HEK293 (cell line): ENCODE measurements around the gene JMJD6.

Source experiments
- CTCF ChIA-PET: fragments of 350-600 bp; formaldehyde crosslinking; extraction: SDS; loops from one replicate; lab custom pipeline; 2021; ENCODE audit warnings: antibody characterized with exemption; lab: Yijun Ruan, JAX
- POLR2A ChIA-PET: fragments of 300-600 bp; formaldehyde crosslinking; extraction: SDS; loops from one replicate; lab custom pipeline; 2020; ENCODE audit warnings: antibody characterized with exemption, inconsistent platforms; lab: Yijun Ruan, JAX
- H3K27ac ChIP-seq: fragments of 200-500 bp; sonication (Bioruptor generic); 2 replicates; pipeline ENCODE4 v1.5.1; 2014; ENCODE audit warnings: low read depth, low read length, control low read depth, inconsistent platforms; ENCODE audit errors: extremely low read depth
- H3K36me3 ChIP-seq, 2 experiments: fragments of 200-500 bp in 1 of 2; sonication (Bioruptor generic) in 1 of 2; 1 replicate in 1 of 2; 2 replicates in 1 of 2; pipeline ENCODE4 v1.5.1; 2014 to 2017; ENCODE audit warnings: inconsistent platforms in 2 of 2, low read length in 2 of 2; ENCODE audit not compliant: control insufficient read depth in 2 of 2, insufficient read depth in 1 of 2
- H3K4me1 ChIP-seq: fragments of 200-500 bp; sonication (Bioruptor generic); 2 replicates; pipeline ENCODE4 v1.5.1; 2014; ENCODE audit warnings: mild to moderate bottlenecking, low read length, inconsistent platforms; ENCODE audit not compliant: control insufficient read depth, insufficient read depth
- H3K4me3 ChIP-seq: 2 replicates; pipeline ENCODE4 v1.5.1; 2011; ENCODE audit warnings: low read depth, mild to moderate bottlenecking, control low read depth, low read length, moderate library complexity
- H3K9me3 ChIP-seq: fragments of 200-500 bp; sonication (Bioruptor generic); 2 replicates; pipeline ENCODE4 v1.5.1; 2014; ENCODE audit warnings: low read depth, low read length, inconsistent platforms; ENCODE audit not compliant: control insufficient read depth, insufficient read depth
- CTCF ChIP-seq: fragments of 450-650 bp; formaldehyde crosslinking; IDR thresholded peaks from 2 replicates; pipeline ENCODE4 v1.5.1; 2016; ENCODE audit warnings: missing biosample characterization, missing genetic modification characterization
- PRDM6 ChIP-seq: fragments of 450-650 bp; formaldehyde crosslinking; IDR thresholded peaks from 2 replicates; pipeline ENCODE4 v1.5.1; 2017; ENCODE audit warnings: missing biosample characterization, missing genetic modification characterization
- ZFP3 ChIP-seq: fragments of 450-650 bp; formaldehyde crosslinking; IDR thresholded peaks from 2 replicates; pipeline ENCODE4 v1.5.1; 2016; ENCODE audit warnings: low read depth, missing biosample characterization, missing genetic modification characterization
- ZIC2 ChIP-seq: fragments of 450-650 bp; formaldehyde crosslinking; IDR thresholded peaks from 2 replicates; pipeline ENCODE4 v1.5.1; 2016; ENCODE audit warnings: missing biosample characterization, missing genetic modification characterization
- ZNF280D ChIP-seq: fragments of 450-650 bp; formaldehyde crosslinking; IDR thresholded peaks from 2 replicates; pipeline ENCODE4 v1.5.1; 2016; ENCODE audit warnings: missing biosample characterization, missing genetic modification characterization
- ZNF501 ChIP-seq: fragments of 450-650 bp; formaldehyde crosslinking; IDR thresholded peaks from 2 replicates; pipeline ENCODE4 v1.5.1; 2016; ENCODE audit warnings: missing biosample characterization, missing genetic modification characterization
- ZNF513 ChIP-seq: fragments of 450-650 bp; IDR thresholded peaks from 2 replicates; pipeline ENCODE4 v1.5.1; 2018; ENCODE audit warnings: missing biosample characterization, missing genetic modification characterization
- ZNF530 ChIP-seq: fragments of 450-650 bp; formaldehyde crosslinking; IDR thresholded peaks from 2 replicates; pipeline ENCODE4 v1.5.1; 2016; ENCODE audit warnings: low read depth, missing biosample characterization, missing genetic modification characterization

JMJD6 gene

GRCh38 chr17:76683011-76683755 lies 43.2 kb downstream of the JMJD6 start:
- Histone ChIP-seq H3K4me3 (no peak overlapping the region), H3K4me1 (peaks cover 1% of the 10 kb centered on the region), H3K27ac (0 out of 2 replicates have a peak overlapping the region, but pooled peaks have one; percentile 33), H3K36me3 (peaks cover 0 to 53% of the 10 kb centered on the region in 2 experiments; a peak in 1 of 3 replicates), H3K9me3 (no peaks in the 10 kb centered on the region)
- TF ChIP-seq CTCF (tag by site-specific recombination) (0 out of 2 replicates have a peak, but pooled peaks have one; percentile 47), ZNF280D (no peak)
- CTCF ChIA-PET: interaction anchor here (0.6 to 14.2 kb wide), 7 partner anchors 14 to 1531 kb away, joined by 3 to 175 read pairs (median 13); partner anchors contain the start of genes BIRC5 and MXRA7
- POLR2A ChIA-PET: interaction anchor here (0.6 to 0.9 kb wide), 3 partner anchors 12 to 550 kb away, joined by 3 to 7 read pairs (median 4); no protein-coding TSS in a partner anchor

GRCh38 chr17:76682296-76682695 lies 44.1 kb downstream of the JMJD6 start:
- TF ChIP-seq ZNF530 (tag by site-specific recombination) (no peak), ZFP3 (no peak), ZIC2 (tag by site-specific recombination) (peak; percentile 68), ZNF513 (no peak), ZNF501 (tag by site-specific recombination) (no peak), PRDM6 (tag by site-specific recombination) (no peak)
- Histone ChIP-seq H3K4me1 (no peaks in the 10 kb centered on the region), H3K9me3 (no peaks in the 10 kb centered on the region), H3K36me3 (peaks cover 0 to 50% of the 10 kb centered on the region in 2 experiments; a peak in 1 of 3 replicates), H3K27ac (no peak overlapping the region), H3K4me3 (no peak overlapping the region)
- ChIA-PET POLR2A (interaction anchor here (0.6 to 2.2 kb wide), 11 partner anchors 8 to 125 kb away, joined by 3 to 15 read pairs (median 6); no protein-coding TSS in a partner anchor), CTCF (interaction anchor here (0.6 to 14.2 kb wide), 34 partner anchors 8 to 384 kb away, joined by 3 to 175 read pairs (median 7); partner anchors contain the start of genes MXRA7 and ST6GALNAC2)
